GM19452 (cell line): ENCODE measurements around the gene RALGPS1.

Experiments
- ATAC-seq: cut with Tn5 transposase; IDR thresholded peaks from one replicate; pipeline ENCODE4 v1.9.1; 2021; ENCODE audit not compliant: unreplicated experiment

RALGPS1 gene

GRCh38 chr9:127051881-127052595 is 137.5 kb downstream of the RALGPS1 start:
- ATAC-seq: no peak

DNA sequence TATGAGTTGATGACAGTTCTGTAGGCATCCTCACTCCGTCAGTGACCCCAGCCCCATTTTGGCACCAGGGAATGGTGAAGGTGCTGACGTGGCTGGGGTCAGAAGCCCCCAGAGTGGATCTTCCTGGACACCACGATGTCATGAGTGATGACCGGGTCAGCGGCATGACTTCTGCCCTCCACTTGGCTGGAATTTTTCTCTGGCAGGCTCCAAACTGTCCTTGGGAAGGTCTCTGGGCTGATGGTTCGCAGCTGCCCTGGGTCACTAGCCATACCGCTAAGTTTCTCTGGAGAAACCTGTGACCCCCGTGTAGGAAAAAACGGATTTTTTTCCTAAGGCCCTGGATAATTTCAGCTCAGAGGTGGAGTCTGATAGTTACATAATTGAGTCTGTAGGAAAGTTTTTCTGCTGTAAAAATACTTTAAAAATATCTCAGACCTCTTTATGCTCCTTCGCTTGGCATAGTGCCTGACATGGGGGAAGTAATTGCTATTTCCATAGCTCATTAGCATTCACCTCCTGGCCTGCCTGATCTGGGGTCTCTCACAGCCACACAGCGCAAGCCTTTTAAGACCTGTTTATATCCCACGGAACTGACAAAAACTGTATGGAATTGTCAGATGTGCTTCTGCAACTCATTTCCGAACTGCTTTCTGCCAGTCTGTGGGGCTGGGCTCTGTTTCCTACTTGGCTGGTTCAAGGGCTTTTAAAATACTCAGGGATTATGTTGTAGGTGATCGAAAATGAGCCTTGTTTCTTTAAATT is 138.7 kb downstream of the RALGPS1 start:
- ATAC-seq: no peak

DNA sequence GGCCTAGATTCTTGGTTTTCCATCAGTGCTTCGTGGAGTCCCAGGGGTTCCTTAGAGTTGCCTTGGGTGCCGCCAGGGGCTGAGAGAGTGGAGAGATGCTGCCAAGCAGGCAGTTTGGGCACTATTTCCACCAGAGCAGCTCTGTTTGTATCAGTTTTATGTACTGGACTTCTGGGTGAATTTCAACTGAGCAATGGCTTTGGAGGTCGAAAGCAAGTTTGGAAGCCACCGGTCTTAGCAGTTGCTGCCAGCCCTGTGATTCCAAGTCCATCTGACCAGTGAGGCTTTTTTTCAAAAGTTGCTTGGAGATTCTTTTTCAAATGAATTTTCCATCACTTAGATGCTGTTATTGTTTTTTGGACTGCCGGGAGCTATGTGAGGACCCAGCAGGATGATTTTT is 139.4 kb downstream of the RALGPS1 start:
- ATAC-seq: no peak

DNA sequence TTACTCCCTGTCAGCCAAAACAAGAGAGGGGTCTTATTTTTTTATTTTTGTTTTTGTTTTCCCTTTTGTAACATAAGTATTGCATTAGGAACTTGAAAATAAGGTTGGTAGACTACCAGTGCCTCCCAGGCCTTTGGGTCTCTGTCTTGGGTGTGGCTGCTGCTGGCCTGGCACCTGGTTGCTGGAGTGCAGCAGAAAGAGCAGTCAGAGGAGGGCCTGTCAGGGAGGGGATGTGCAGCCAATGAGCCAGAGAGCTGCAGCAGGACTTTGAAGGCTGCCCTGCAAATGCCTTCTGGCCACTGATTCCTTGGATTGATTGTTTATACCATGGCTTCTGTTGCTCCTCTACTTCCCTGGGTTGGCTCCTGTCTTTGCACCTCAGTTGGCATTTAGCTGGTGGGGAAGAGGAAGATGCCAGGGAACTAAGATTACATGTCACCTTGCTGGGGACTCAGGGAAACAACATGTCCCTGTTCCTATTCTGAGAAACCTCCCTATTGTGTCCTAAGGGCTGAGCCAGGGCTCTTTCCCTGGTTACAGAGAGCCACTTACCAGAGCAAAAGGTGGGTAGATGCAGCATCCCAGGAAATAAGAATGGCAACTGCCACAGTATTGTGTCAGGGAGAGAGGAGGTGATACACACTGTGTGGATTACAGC is 141.3 kb downstream of the RALGPS1 start:
- no peak for ATAC-seq

- no peak for ATAC-seq
Measured at GRCh38 chr9:127056446-127056845, 141.9 kb downstream of the RALGPS1 start.

DNA sequence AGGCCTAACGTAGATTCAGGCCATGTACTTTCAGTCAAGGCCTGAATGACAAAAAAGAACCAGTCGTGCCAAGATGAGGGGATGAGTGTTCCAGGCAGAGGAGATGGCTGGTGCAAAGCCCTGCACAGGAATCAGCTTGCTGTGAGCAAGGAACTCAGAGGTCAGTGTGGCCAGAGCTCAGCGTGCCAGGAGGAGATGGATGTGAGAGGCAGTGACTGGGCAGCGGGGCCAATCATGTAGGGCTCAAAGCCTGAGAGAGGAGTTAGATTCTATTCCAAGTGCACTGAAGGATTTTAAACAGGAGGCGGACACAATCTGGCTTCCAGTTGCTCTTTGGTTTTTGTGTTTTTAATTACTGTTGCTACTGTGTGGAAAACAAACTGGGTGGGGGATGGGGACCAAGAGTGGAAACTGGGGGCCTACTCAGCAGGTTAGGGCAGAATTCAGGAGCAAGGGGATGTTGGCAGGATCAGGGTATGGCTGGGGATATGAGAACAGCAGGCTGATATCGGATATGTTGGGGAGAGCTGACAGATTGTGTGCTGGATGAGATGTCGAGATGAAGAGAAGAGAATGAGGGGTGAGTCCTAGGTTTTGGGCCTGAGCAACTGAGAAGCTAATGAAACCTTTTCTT is 143.5 kb downstream of the RALGPS1 start:
- ATAC-seq: no peak

- no peak for ATAC-seq
Measured at GRCh38 chr9:127058645-127059021, 144.1 kb downstream of the RALGPS1 start.

DNA sequence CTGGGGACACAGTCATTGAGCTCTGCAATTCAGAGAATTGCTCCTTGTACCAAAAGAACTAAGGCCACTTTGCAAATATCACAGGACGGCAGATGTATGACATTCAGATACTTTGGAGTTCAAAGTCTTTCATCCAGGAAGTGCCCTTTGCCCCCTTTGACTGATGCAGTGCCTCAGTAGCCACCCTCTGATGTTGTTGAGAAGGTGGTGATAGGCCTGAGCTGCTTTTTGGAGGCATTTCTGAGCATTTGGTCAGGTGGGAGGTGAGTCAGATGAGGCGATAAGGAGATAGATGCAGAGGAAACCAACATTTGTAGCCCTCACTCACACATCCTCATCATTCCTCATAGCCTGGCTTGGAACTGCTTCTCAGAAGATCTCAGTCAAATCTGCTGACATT is 144.4 kb downstream of the RALGPS1 start:
- no peak for ATAC-seq

DNA sequence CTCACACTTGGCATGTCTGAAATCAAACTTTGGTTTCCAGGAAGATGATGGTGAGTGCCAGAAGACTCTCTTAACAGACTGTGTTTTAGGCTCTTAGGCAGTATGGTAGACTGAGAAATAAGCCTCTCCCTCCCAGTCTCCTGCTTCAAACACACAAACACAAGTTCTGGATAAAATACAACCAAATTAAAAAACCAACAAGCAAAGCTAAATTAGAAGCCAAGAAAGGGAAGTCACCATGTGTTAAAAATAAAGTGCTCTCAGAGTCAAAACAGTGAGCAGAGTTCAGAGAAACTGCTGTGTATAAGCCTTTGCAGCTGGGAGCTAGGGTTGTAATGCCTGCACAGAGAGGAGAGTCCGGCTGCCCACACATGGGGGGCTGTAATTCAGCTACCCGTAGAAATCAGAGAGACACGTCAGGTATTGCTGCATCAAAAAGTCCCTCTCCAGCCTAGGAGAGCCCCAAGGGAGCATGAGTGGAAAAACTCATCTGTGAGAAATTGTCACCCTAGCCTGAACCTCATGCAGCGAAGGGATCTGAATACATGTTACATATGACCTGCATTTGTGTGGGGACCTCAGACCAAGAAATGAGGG is 145.3 kb downstream of the RALGPS1 start:
- no peak for ATAC-seq

DNA sequence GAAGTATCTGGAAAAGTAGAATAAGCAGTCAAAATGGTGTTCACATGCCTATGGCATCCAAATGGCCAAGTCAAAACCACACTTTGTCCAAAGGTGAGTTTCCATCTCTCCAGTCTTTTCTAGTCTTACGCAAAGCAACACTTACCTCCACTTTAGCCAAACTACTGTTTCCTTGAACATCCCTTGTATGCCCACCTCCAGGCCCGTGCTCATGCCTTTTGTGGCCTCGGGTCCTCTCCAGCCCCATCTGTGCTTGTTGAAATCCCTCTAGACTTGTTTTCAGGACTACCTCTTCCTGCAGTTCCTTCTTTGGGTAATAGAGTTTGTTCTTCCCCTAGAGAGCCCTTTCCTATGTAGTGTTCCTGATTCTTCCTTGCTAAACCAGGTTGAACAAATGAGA is 146.8 kb downstream of the RALGPS1 start:
- no peak for ATAC-seq

DNA sequence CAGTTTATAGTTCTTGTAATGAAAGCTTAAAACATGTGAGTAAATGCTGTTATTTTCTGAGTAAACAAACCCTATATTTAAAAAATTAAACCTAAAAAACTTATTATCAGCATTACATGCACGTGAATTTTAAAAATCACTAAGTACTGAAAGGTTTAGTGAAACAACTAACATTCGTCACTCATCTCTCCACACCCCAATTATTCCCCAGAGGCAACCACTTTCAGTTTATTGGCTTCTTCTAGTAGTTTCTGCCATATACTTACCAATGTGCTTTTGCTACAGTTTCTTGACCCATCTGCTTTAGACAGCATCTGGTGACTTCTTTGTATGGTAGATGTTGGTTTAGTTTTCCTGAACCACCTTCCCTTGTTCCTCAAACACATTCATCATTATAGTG is 149.8 kb downstream of the RALGPS1 start:
- no peak for ATAC-seq

- ATAC-seq: no peak
Measured at GRCh38 chr9:127065592-127065991, 151.0 kb downstream of the RALGPS1 start.

GRCh38 chr9:127066060-127066850 is 151.7 kb downstream of the RALGPS1 start:
- ATAC-seq: no peak

- ATAC-seq: no peak
Measured at GRCh38 chr9:127066851-127067136, 152.2 kb downstream of the RALGPS1 start.

- ATAC-seq: no peak
Measured at GRCh38 chr9:127067603-127068220, 153.1 kb downstream of the RALGPS1 start.

DNA sequence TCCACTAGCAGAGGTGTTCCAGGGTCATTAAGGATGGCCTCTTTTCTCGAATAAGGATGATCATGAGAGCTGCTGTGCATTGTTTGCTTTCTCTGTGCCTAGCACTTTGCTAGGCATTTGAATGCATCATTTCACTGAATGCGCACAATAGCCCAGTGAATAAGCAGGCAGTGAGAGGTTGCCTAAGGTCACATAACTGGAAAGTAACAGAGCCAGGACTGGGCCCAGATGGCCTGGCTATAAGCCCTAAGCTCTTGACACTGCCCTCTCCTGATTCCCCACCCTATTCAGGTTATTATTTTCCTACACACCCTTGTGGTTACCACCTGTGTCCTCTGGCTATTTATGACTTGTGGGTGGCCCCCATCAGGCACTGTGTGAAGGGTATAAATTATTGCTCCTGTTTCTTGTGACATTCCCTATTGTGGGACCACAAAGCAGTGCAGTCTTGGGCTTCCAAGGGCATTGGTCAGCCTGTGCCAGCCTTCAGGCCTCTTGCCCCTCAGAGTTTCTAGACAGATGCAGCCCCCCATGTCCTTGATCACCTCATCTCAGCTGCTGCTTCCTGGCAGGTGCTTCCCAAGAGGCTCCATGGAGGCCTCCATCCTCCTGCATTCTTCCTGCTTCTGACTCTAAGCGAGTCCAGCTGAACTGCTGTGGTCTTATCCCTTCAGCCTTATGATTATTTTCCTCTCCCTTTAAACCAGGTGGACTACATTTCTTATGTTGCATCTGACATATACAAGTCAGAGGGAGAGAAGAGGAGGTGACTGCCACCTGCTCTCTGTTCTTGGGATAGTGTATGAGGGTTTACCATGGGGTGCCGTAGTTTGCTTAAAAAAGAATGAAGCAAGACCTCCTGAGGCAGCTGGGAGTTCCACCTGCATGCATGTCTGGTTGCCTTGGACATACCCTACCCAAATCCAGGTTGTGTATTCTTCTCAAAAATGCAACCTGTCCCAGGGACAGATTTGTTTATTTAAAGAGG is 160.3 kb downstream of the RALGPS1 start:
- ATAC-seq: no peak

DNA sequence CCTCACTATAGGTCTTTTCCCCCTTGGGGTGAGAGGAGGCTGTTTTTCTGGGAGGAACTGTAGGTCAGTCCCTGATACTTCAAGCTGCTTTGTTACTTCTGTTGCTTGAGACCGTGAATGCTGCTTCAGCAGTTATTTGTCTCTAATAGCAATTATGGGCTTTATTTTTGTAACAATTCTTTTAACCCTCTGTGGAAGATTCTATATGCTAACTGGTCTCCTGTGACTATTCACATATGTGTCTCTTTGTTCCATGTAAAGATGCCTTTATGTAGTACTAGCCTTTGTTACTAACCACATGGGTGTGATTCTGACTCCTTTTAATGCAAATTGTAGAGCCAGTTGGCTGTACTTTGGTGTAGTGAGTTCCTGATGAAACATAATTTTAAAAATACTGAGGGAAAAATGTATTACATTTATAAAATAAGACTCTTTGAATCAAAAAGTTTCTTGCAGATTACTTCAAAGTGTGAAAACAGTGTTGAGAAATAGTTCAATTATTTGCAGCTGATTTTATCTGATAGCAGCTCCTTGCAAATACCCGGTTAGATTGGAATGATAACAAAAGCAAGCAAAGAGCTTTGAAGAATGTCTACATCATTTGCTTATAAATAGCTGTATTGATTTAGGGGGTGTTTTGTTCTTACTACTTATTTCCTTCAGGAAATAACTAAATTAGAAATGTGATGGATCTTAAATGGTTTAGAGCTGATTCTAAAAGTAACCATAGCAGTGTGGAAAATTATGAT is 161.2 kb downstream of the RALGPS1 start:
- ATAC-seq: no peak
